DMS79 treated with DMSO at 0.1 percent for 48 hours (cell line): ENCODE data around the gene NCAPG2.
"Not testable (repeated sequence)": the region's sequence is repeated elsewhere in the genome, so short reads cannot be mapped to it uniquely, and the experiment has no call there.

Experiments used
- DNase-seq: peaks from one replicate; lab custom pipeline; 2025; lab: John Stamatoyannopoulos, UW

Gene NCAPG2

DNA sequence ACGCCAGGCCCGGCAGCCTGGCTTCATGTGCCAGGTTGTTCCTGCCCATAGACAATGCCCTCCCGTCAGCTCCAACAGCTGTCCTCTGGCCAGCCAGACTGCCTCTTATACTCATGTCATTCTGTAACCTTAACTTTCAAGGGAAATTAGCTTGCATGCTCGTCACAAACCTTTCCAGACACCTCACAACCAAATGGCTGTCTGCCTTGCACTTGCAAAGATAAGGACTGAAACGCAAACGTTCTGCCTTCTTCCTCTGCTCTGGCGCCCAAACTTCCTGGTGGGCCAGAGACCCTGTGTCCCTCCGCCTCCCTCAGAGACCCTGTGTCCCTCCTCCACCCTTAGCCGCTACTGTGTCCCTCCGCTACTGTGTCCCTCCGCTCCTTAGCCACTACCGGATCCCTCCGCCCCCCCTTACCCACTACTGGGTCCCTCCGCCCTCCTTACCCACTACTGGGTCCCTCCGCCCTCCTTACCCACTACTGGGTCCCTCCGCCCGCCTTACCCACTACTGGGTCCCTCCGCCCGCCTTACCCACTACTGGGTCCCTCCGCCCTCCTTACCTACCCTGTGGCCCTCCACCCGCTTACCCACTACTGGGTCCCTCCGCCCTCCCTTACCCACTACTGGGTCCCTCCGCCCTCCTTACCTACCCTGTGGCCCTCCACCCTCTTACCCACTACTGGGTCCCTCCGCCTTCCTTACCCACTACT lies 37.5 kb downstream of the NCAPG2 start:
- not testable (repeated sequence) for DNase-seq

- DNase-seq, result no peak
Observed at GRCh38 chr7:158666401-158666800, 38.2 kb downstream of the NCAPG2 start.

- no peak for DNase-seq
Observed at GRCh38 chr7:158664406-158664805, 40.2 kb downstream of the NCAPG2 start.

DNA sequence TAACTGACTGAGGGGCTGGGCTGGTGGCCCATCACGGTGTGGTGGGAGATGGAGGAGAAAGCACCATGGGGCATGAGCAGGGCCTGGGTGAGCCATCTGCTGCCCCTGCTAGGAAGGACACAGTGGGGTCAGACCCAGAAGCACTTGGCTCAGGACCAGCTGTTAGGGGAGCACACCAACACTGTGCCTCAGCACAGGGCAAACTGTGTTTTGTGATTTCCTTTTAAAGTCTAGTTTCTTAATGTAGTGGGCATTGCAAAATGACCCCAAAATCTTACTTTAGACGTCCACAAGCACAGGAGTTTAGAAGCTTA lies 41.2 kb downstream of the NCAPG2 start:
- no peak for DNase-seq

DNA sequence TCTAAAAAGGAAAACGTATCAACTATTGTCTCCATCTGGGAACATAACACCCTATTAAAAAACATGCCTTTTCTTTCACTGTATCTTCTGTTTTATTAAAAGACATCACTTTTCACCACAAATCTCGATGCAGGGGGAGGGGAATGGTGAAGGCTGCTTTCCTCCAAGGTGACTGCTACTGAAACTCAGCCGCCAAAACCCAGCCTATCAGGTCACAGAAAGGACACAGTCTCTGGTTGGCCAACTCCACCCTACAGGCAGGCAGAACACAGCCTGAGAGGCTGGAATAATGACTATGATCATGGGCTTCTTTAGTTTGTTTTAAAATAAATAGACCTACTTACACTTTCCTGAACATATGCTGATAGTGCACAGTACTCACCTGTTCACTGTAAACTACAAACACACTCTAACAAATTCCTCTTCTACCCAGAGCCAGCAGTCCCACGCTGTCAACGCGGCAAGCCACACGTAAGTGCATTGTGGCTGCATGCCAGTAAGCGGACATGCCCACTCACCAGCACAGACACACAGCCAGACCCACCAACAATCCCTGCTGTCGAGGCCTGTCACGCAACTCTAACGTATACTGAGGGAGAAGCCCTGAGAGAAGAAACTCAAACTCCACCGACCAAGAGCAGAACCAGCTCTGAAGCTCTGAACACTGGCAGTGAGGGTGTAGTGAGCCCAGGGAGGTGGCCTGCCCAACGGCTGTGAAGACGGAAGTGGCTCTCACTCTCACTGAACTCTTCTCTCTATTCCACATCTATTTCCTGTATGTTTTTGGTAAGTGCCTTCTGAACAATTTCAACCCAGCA lies 41.8 kb downstream of the NCAPG2 start:
- DNase-seq, result no peak

DNA sequence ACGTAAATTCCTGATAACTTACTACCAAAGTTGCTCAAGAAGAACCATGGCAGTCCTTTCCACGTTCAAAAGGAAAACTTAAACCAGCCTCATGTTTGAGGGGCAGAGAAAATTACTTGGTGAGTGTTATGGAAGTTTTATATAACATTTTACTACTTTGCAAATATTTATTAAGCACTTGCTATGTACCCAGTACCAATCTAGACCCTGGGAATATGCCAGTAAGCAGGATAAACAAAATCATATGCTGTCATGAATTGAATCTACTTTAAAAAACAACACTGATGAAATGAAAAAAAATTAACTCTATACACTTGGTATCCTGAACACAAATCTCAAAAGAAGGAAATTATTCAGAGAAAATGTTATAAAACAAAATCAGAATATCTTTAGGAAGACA lies 46.1 kb downstream of the NCAPG2 start:
- no peak for DNase-seq

- DNase-seq, result no peak
Observed at GRCh38 chr7:158657189-158657746, 47.3 kb downstream of the NCAPG2 start.

DNA sequence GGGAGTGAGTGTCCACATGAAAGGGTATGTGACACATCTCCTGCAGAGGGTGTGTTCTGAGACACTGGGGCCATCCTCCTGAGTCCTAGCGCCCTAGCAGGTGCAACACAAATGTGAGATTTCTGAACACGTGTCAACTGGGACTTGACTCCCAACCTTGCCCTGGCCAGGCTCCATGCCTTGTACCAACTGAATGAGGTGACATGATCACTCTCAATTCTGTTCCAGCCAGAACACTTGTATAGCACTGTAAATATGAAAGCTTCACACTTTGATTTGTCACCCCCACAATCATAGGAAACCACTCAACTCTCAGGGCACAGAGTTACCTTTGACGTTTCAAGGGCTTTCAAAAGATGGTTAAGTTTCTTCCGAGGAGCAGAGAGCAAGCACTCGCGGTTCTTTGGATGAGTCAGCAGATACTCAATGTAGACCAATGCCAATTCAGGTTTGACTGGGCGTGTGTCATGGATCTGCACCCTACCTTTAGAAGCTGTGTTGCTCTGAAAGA lies 48.6 kb downstream of the NCAPG2 start:
- no peak for DNase-seq

GRCh38 chr7:158655507-158655906 lies 49.1 kb downstream of the NCAPG2 start:
- no peak for DNase-seq

GRCh38 chr7:158651968-158652565 lies 52.5 kb downstream of the NCAPG2 start:
- DNase-seq, result no peak

DNA sequence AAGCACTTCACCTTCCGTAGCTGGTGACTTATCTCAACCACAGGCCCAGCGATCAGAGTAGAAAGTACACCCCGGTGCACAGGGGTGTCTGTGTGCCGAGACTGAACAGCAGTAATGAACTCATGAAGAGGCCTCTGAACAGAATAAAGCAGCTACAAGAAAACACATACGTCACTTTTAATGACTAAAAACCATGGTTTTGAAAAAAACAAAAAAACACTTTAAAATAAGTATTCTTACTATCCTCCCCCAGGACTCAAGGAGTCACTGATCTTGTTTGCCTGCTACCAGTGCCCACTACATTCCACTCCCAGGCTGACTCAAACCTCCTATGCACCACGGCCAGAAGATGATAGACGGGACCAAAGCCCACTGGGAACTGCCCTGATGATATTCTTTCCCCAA lies 53.8 kb downstream of the NCAPG2 start:
- no peak for DNase-seq

DNA sequence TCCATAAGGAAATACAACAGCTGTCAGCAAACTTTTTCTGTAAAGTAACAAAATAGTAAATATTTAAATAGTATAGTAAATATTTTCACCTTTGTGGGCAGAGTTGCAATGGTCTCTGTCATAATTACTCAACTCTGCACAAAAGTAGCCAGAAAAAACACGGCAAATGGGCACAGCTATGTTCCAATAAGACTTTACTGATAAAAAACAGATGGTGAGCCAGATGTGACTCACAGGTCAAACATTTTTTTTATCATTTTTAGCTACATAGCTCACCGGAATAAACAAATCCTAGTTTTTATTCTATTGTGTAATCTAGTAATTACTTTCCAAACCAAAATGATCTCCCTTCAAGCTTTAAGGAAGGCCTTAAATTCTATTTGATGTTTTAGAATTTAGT lies 55.3 kb downstream of the NCAPG2 start:
- no peak for DNase-seq

DNA sequence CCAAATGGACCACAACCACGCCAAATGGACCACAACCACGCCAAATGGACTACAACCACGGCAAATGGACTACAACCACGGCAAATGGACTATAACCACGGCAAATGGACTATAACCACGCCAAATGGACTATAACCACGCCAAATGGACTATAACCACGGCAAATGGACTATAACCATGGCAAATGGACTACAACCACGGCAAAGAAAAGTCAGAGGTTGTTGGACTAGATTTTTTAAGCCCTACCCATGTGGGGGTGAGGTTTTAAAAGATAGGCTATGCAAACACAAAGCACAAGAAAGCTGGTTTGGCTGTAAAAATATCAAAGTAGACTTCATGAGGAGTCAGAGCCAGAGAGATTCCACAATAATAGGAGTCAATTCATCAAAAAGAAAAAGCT lies 55.8 kb downstream of the NCAPG2 start:
- DNase-seq, result no peak

- DNase-seq, result no peak
Observed at GRCh38 chr7:158648168-158648567, 56.4 kb downstream of the NCAPG2 start.

- no peak for DNase-seq
Observed at GRCh38 chr7:158647475-158647792, 57.2 kb downstream of the NCAPG2 start.

DNA sequence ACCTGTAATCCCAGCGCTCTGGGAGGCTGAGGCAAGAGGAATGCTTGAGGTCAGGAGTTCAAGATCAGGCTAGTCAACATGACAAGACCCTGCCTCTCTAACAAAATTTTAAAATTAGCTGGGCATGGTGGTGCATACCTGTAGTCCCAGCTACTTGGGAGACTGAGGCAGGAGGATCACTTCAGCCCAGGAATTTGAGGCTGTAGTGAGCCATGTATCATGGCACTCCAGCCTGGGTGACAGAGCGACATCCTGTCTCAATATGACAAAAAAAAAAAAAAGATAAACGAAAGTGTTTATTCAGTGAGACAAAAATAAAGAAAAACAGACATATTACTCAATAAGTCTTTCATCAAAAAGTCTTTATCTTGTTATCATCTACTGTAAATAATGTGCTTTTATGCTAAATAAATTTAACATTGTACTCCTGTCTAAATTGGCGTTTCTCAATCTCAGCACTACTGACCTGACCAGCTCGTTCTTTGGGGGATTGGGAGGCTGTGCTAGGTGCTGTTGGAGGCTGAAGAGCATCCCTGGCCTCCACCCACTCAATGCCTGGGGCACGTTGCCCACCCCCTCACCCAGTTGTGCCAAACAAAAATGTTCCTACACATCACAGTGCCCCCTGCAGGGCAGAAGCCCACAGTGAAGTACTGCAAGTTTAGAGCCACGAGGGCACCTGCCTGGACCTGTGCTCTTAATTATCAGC lies 57.7 kb downstream of the NCAPG2 start:
- no peak for DNase-seq

DNA sequence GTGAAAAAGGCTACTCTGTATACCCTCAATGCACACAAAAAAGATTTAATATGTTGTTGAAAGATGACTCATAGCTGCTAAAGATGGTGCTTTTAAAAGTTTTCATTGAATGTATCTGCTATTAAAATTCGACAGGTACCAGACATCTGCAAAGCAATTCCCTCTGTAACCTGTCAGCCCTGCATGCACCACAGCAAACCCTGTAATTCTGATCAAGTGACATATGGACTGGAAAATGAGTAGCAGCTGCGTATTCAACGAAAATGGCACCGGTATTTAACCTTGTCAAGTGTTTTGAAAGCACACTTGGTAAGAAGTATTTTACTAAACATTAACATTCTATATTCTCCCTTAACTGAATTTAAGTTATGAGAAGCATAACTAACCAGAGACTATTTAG lies 58.8 kb downstream of the NCAPG2 start:
- DNase-seq, result no peak

DNA sequence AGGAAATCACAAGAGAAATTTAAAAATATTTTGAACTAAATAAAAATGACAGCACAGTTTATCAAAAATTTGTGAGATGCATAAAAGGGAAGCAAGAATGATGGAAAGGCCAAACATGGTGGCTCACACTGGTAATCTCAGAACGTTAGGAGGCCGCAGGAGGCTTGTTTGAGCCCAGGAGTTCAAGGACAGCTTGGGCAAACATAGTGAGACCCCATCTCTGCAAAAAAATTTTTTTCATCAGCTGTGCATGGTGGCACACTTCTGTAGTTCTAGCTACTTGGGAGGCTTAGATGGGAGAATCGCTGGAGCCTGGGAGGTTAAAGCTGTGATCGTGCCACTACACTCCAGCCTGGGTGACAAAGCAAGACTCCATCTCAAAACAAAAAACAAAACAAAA lies 62.5 kb downstream of the NCAPG2 start:
- DNase-seq, result no peak

DNA sequence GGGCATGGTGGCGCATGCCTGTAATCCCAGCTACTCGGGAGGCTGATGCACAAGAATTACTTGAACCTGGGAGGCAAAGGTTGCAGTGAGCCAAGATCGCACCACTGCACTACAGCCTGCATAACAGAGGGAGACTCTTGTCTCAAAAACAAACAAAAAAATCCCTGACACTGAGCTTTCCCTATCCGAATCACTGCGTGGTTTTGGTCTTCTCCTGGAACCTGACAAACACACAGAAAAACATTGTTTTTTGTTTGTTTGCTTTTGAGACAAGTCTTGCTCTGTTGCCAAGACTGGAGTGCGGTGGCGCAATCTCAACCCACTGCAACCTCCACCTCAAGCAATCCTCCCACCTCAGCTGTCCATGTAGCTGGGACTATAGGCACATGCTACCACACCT lies 66.6 kb downstream of the NCAPG2 start:
- DNase-seq, result no peak

- DNase-seq, result no peak
Observed at GRCh38 chr7:158633055-158633956, 71.3 kb downstream of the NCAPG2 start.

- DNase-seq, result no peak
Observed at GRCh38 chr7:158631574-158632195, 72.9 kb downstream of the NCAPG2 start.
